AG04450 (cell line): ENCODE data around the gene POR. TPM values are rescaled to one million over a fixed set of nuclear protein-coding genes. Genes with fewer than 3 reads are reported as not detected.
"Not testable (repeated sequence)": the region's sequence is repeated elsewhere in the genome, so short reads cannot be mapped to it uniquely, and the experiment has no call there.

Experiments
- CTCF ChIA-PET: fragments of 300-600, 350-600 bp; formaldehyde crosslinking; extraction: SDS; loops from one replicate; lab custom pipeline; 2022; ENCODE audit warnings: antibody characterized with exemption, inconsistent platforms; lab: Charles Lee
- POLR2A ChIA-PET: fragments of 350-600 bp; formaldehyde crosslinking; extraction: SDS; loops from one replicate; lab custom pipeline; 2021; ENCODE audit warnings: antibody characterized with exemption, inconsistent platforms; lab: Yijun Ruan, JAX
- DNase-seq: peaks from one replicate; pipeline ENCODE4 v3.0.0-alpha.2; 2011; ENCODE audit warnings: low read depth, low spot score
- H3K27ac ChIP-seq: one replicate; pipeline ENCODE4 v1.5.1; 2012; ENCODE audit warnings: low read depth, low read length, control low read depth
- H3K27me3 ChIP-seq: one replicate; pipeline ENCODE4 v1.6.0; 2012; ENCODE audit warnings: low read length; ENCODE audit not compliant: control insufficient read depth, insufficient read depth
- H3K4me3 ChIP-seq: 2 replicates; pipeline ENCODE4 v1.5.1; 2011; ENCODE audit warnings: mild to moderate bottlenecking, low read depth, low read length, control low read depth
- H3K9me3 ChIP-seq: 2 replicates; pipeline ENCODE4 v1.5.1; 2012; ENCODE audit warnings: low read length; ENCODE audit not compliant: control insufficient read depth, insufficient read depth
- polyA plus RNA-seq: library from polyadenylated mRNA; depleted of rRNA; stranded (reverse); fragments of >200 nt; gene quantifications from 2 replicates; pipeline ENCODE4 v1.2.3, GENCODE V29; 2011; rRNA removed
- small RNA-seq: library from RNA; depleted of rRNA; stranded (forward); fragments of <200 nt; gene quantifications from one replicate; pipeline ENCODE3, GENCODE V24; 2012; ENCODE audit warnings: low read depth; ENCODE audit not compliant: insufficient read length
- TF ChIP-seq, protein P1 (sequence below): IDR thresholded peaks from 2 replicates; pipeline ENCODE4 v1.5.1; 2011; ENCODE audit warnings: low read depth, low read length, control low read depth, inconsistent platforms

POR gene
- polyA plus RNA-seq, 1 experiment = 39.0 TPM

DNA sequence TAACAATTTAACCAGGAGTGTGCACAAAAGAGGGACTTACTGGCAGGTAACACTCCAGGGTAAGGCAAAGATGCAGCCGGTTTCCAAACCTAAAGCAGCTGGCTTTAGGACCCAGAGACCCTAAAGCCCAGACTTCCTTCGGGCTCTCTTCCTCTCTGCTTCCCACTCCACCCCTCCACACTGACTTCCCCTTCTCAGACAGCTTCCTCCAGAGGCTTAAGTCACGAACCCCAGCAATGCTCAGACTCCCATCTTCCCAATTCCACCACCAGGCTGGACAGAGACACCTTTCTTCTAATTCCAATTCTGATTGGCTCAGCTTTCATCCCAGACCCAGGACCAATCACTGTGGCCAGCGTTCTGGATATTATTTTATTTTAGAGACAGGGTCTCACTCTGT is 108.0 kb downstream of the POR start:
- no peaks in the 10 kb centered on the region for H3K9me3 ChIP-seq
- ChIA-PET CTCF (interaction anchor here (0.9 kb wide), 1 partner anchor 249 kb away, joined by 3 read pairs; no protein-coding TSS in a partner anchor), POLR2A (no interaction called here)
- no peak overlapping the region for H3K4me3 ChIP-seq
- no peaks in the 10 kb centered on the region for H3K27me3 ChIP-seq
- TF ChIP-seq, protein P1, sequence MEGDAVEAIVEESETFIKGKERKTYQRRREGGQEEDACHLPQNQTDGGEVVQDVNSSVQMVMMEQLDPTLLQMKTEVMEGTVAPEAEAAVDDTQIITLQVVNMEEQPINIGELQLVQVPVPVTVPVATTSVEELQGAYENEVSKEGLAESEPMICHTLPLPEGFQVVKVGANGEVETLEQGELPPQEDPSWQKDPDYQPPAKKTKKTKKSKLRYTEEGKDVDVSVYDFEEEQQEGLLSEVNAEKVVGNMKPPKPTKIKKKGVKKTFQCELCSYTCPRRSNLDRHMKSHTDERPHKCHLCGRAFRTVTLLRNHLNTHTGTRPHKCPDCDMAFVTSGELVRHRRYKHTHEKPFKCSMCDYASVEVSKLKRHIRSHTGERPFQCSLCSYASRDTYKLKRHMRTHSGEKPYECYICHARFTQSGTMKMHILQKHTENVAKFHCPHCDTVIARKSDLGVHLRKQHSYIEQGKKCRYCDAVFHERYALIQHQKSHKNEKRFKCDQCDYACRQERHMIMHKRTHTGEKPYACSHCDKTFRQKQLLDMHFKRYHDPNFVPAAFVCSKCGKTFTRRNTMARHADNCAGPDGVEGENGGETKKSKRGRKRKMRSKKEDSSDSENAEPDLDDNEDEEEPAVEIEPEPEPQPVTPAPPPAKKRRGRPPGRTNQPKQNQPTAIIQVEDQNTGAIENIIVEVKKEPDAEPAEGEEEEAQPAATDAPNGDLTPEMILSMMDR = no peak
- no peak for DNase-seq
- no peak overlapping the region for H3K27ac ChIP-seq

DNA sequence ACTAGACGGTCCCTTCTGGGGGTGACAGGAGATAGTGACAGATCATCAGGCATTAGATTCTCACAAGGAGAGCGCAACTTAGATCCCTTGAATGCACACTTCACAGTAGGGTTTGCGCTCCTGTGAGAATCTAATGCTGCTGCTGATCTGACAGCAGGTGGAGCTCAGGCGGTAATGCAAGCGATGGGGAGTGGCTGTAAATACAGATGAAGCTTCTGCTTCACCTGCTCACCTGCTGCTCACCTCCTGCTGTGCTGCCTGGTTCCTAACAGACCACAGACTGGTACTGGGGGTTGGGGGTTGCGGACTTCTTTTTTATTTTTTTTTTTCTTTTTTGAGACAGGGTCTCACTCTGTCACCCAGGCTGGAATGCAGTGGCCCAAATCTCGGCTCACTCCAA is 114.7 kb downstream of the POR start:
- DNase-seq, H3K9me3 ChIP-seq, H3K27ac ChIP-seq, H3K27me3 ChIP-seq, POLR2A ChIA-PET, H3K4me3 ChIP-seq: not testable (repeated sequence)
- CTCF ChIA-PET = interaction anchor here (1.4 to 1.7 kb wide), 2 partner anchors 9 to 284 kb away, joined by 7 to 9 read pairs; no protein-coding TSS in a partner anchor

DNA sequence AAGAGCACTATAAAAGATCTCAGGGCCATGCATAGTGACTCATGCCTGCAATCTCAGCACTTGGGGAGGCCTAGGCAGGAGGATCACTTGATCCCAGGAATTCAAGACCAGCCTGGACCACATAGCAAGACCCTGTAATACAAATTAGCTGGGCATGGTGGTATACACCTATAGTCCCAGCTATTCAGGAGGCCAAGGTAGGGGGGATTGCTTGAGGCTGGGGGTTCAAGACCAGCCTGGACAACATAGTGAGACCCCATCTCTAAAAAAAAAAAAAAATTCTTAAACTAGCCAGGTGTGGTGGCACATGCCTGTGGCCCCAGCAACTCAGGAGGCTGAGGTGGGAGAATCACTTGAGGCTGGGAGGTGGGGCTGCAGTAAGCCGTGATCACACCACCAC is 117.0 kb downstream of the POR start:
- CTCF ChIA-PET = interaction anchor here (1.7 kb wide), 1 partner anchor 11 kb away, joined by 8 read pairs; no protein-coding TSS in a partner anchor
- POLR2A ChIA-PET = no interaction called here
- no peak for DNase-seq
- Histone ChIP-seq H3K4me3 (no peak overlapping the region), H3K9me3 (no peaks in the 10 kb centered on the region), H3K27ac (no peak overlapping the region), H3K27me3 (no peaks in the 10 kb centered on the region)
- TF ChIP-seq, protein P1 = no peak

Small RNAs within 50 kb of the gene (small RNA-seq; reads per million reads assigned to genes)
- gene SNORA14A = not detected

Other genes starting within 250 kb of the POR start
- gene HIP1, start 176.2 kb upstream of the POR start, polyA plus RNA-seq = 13.7 and 15.0 TPM in 2 replicates
- not detected in 2 replicates for gene CCL26, start 142.9 kb upstream of the POR start, polyA plus RNA-seq
- gene CCL24, start 101.3 kb upstream of the POR start, polyA plus RNA-seq = not detected in 2 replicates
- gene RHBDD2, start 36.1 kb upstream of the POR start, polyA plus RNA-seq = 34.9 and 50.0 TPM in 2 replicates
- gene TMEM120A, start 79.4 kb downstream of the POR start, polyA plus RNA-seq = 46.3 and 59.1 TPM in 2 replicates
- gene STYXL1, start 132.8 kb downstream of the POR start, polyA plus RNA-seq = 67.5 and 77.0 TPM in 2 replicates
- gene MDH2, start 133.0 kb downstream of the POR start, polyA plus RNA-seq = 116 and 160 TPM in 2 replicates